PC-3 (cell line): ENCODE measurements around the gene ACTN4.

Experiments used
- CTCF ChIP-seq: fragments of 300-600 bp; sonication (generic); conservative IDR thresholded peaks from 2 replicates; pipeline ENCODE4 v1.5.1; 2017; ENCODE audit warnings: antibody characterized with exemption, low read depth, mild to moderate bottlenecking, low read length
- EZH2 ChIP-seq: fragments of 300-600 bp; sonication (generic); IDR thresholded peaks from one replicate; pipeline ENCODE4 v1.6.1; 2017; ENCODE audit warnings: antibody characterized with exemption, mild to moderate bottlenecking, low read length; ENCODE audit not compliant: unreplicated experiment
- EZH2phosphoT487 ChIP-seq: fragments of 300-600 bp; sonication (generic); IDR thresholded peaks from 2 replicates; pipeline ENCODE4 v1.6.1; 2018; ENCODE audit warnings: mild to moderate bottlenecking, antibody characterized with exemption, low read length, borderline replicate concordance

- TF ChIP-seq CTCF (no peak), EZH2 (no peak), EZH2phosphoT487 (no peak)
Observed at GRCh38 chr19:38662537-38663155, 15.2 kb downstream of the ACTN4 start.
